NCI-H446 treated with DMSO at 0.1 percent for 48 hours (cell line): ENCODE data around the gene PLCB2.

Experiments
- DNase-seq: peaks from one replicate; lab custom pipeline; 2025; lab: John Stamatoyannopoulos, UW

The PLCB2 gene

DNA sequence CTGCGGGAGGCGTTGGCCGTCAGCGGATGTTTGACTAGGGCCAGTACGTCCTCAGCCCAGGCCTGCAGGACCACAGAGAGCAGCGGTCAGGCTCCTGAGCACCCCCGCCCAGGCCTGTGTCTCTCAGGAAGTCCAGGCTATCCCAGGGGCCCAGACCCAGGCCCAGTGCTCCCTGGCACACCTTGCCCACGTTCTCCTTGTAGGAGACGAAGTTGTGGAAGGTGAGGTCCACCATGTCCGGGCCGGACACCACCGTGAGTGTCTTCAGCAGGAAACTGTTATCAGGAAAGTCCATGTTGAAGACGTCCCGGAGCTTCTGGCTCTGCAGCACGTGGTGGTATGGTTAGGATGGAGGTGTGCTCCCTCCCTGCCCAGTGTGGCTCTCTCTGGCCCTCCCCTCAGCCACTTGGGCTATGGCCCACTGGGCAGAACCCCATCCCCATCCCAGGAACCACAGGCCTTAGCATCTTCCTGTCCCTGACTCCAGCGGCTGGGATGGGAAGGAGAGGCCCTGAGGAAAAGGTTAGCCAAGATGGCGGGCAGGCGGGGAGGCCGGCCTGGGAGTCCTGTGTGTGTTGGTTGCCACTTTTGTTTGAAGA is 5.3 kb downstream of the PLCB2 start:
- DNase-seq, result no peak

DNA sequence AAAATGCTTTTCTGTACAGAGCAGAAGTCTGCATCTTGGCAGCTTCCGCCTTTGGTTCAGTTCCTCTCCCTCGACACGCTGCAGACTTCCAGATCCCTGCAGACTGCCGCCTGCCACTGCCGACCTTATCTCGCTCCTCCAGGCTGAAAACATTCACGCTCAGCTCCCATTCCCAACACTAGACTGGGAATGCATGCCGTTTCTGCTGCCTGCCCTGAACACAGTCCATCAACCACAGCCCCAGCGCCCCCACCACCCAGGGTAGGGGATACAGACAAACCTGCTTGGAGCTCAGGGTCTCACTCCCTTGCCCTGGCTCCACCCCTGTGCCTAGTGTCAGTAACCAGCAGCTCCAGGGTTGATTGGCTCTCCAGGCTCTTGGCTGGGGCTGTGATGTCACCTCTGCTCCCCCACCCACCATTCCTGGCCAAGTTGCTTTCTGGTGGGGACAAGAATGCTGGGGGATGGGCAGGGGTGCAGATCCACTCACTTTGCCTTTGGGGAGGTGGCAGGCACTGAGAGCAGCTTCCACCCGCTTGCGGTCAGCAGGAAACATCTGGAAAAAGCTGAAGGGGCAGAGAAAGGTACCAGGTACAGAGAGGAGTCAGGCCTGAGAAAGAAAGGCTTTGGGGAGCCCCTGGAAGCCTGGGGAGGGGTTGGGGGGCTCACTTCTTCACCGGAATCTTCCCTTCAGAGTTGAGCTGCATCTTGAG is 6.1 kb downstream of the PLCB2 start:
- DNase-seq, result no peak

DNA sequence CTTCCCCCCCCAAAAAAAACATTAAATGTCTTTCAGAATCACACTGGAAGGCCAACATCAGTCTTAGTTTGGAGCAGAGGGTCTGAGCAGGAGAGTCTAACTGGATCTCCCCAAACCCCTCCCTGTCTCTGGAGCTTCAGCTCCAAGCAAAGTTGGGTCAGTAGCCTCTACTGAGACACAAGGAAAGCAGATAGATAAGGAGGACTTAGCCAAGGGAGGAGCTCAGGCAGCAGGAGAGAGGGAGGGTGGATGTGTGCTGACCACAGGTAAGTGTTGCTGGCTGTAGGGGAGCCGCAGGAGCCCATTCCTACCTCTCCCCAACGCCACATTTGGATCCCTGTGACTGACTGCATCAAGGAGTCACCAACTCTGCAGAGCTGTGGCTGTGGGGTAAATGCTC is 7.0 kb downstream of the PLCB2 start:
- DNase-seq, result no peak

DNA sequence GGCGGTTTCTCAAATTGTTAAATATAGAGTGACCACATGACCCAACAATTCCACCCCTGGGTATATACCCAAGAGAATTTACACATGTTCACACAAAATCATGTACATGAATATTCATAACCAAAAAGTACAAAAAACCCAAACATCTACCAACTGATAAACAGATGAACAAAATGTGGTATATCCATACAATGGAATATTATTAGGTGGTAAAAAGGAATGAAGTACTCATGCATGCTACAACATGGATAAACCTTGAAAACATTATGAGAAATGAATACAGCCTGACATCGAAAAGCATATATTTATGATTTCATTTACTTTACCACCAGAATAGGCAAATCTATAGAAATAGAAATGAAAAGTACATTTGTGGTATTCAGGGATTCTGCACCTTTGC is 7.4 kb downstream of the PLCB2 start:
- no peak for DNase-seq

DNA sequence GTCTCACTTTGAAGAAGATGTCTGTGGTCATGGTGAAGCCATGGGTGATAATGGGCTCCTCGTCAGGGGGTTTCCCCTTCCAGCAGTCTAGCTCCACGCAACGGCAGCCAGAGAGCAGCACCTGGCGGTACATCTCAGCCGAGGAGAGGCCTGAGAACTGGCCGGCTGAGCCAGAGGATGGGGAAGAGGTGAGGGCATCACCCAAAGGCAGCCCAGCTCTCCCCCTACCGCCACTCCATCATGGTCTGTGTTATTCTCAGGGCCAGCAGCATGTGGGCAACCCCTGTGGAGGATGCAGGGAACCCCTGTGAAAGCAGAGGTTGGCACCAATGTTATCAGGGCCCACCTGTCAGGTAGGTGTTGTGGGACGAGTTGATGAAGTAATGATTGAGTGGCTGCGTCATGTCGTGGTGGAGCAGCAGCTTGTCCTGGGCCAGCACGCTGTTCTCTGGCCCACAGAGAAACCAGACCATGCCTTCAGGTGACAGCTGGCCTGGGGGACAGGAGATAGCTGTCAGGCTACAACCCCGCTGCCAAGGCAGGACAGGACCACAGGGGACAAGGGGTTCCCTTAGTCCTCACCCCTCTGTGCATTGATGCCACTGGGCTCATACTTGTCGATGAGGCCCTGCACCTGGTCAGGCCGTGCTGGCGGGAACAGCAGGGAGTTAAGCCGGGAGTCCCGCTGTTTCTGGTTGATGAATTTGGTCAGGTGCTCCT is 9.4 kb downstream of the PLCB2 start:
- no peak for DNase-seq

DNA sequence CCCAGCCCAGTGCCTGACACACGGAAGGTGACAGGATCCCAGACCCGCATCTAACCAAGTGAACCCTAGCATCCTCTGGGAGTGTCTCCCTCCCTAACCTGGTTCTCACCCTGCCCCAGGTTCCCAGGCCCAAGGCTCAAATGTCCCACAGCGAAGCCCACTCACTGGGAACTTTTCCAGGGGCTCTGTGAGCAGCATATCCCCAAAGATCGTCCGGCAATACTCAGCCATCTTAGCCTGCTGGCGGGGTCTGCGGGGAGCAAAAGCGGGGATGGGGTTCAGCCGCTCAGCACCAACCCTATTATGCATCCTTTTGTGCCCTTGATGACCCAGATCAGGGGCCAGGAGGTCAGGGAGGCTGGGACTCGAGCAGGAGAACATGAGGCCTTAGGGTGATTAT is 10.4 kb downstream of the PLCB2 start:
- no peak for DNase-seq

DNA sequence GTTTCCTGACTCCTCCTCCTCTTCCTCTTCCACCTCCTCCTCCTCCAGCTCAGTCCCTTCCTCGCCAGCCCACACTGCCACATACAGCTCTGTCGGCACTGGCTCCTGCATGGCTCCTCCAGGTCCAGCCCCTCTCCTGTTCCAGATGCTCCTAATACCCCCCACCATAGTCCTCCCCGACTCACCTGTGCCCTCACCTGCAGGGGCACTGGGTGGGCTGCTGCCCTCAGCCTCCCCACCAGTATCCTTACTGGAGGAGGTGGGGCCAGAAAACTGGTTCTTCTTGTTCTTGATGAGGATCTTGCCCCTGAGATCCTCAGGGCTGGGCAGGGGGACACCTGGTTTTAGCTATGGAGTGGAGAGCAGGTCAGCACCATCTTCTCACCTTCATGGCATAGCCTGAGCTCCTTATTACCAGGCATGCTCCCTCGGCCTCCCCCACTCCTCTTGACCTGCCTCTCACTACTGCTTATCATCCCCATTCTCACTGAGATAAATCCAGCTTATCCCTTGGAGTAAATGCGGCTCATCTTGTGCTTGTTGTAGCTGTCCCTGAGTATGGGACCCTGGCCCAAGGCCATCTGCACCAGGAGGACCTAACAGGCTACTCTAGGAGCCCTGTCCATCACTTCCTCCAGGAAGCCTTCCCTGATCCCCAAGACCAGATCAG is 11.0 kb downstream of the PLCB2 start:
- no peak for DNase-seq

DNA sequence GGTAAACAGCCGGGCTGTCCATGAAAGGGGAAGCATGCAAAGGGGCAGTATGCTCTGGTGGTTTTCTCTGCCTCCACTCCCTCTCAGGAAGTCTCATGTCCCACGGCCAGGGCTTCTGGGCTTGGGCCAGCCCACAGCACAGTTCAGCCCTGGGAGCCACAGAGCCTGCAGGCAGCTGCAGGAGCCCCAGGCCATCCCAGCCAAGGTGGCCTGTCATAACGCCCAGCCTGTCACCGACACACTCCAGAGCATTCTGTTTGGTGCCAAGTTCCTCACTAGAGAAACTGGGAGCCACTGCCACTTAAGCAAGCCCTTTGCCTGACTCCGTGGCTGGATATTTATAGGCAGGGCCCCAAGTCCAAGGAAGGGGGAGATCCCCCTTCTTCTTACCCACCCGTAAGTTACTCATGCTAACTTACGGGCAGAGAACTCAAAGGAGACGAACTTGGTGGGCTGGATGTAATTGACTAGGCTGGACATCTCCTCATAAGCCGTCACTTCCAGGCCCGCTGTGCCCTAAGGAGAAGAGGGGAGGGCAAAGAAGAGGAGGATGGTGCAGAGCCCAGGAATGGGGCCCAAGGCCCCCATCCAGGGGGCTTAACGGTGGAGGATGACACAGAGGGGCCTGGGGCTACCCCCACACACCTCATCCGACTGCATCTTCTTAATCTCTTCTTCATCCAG is 11.7 kb downstream of the PLCB2 start:
- DNase-seq, result no peak

DNA sequence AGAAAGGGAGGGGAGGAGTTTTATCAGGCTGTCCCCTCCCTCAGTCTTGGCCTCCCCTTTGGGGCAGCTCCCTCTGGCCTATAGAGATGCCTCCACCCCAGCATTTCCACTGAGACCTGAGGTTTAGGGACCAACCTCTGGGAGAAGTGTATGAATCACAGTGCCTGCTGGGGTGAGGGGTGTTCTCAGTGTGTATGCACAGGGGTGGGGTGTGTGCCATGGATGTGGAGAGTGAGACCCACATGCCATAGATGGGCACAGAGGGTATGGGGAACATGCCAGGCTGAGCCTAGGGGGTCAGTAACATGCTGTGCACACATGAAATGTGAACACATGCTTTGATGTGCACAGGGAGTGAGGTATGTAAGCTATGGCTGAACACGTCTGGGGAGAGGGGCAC is 12.4 kb downstream of the PLCB2 start:
- DNase-seq, result no peak

DNA sequence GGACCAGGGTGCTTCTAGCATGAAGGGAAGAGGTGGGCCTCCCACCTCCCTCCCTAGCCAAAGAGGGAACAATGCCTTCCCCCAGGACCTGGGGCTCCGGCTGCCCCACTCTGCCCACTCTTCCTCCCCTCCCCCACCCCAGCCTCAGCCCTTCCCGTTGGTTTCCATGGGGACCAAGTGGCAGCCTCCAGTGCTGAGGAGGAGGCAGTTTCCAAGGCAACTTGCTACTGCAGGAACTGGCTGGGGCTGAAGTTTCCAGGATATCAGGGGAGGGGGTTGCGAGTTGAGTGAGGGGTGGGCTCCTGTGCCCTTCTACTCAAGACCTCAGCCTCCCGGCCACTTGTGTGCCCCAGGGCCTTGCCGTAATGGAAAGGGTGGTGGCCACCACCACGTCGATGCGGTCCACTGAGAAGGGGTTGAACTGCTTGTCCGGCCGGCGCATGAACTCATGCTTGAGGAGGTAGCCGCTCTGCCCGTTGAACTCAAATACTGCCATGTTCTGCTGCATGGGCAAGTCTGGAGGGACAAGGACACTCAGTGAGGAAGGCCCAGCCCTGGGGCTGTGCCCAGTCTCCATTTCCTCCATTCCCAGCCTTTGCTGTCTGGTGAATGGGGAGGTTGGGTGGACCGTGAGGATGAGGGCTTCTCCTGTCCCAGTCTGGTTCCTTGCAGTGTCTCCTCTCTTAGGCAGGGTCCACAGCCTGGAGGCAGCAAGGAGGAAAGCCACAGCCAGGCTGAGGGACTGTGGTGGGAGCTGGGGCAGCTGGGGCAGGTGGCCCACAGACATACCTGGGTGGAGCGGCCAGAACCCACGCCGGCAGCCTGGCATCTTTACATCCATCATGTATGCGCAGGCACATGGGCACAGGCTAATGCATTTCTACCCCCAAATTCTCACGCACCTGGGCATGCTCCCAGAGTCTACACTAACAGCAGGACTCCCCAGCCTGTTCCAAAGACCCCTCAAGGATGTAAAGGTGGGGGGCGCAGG is 13.5 kb downstream of the PLCB2 start:
- no peak for DNase-seq

DNA sequence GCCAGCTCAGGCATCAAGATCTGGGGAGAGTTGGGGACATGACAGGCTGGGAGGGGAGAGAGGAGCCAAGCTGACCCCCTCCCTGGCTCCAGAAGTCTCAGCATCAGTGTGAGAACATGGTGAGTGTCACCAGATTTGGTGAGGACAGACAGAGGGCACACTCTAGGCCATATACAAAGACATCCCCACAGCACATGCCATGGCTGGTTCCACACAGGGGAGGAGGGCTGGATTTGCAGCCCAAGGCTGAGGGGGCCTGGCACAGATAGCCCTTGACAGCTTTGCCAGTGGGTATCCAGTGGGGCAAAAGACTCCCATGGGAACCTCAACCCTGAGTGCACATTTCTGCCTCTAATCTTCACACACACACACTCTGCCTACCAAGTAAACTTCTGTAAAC is 14.7 kb downstream of the PLCB2 start:
- DNase-seq, result no peak

DNA sequence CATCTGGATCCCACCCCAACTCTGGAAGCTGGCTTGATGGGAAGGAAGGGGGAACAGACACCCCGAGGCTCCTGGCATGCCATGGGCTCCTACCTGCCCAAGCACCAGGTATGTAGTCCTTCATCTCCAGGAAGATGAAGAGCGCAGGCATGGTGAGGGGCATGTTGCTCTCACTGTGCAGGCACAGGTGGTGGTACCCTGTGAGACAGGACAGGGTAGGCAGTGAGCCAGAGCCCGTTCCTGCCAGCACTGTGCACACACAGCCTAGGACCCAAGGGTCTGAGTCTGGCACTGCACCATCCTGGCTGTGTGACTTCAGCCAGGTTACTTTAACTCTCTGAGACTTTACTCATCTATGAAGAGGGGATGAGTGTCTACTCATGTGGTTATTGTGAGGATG is 15.5 kb downstream of the PLCB2 start:
- DNase-seq, result no peak

DNA sequence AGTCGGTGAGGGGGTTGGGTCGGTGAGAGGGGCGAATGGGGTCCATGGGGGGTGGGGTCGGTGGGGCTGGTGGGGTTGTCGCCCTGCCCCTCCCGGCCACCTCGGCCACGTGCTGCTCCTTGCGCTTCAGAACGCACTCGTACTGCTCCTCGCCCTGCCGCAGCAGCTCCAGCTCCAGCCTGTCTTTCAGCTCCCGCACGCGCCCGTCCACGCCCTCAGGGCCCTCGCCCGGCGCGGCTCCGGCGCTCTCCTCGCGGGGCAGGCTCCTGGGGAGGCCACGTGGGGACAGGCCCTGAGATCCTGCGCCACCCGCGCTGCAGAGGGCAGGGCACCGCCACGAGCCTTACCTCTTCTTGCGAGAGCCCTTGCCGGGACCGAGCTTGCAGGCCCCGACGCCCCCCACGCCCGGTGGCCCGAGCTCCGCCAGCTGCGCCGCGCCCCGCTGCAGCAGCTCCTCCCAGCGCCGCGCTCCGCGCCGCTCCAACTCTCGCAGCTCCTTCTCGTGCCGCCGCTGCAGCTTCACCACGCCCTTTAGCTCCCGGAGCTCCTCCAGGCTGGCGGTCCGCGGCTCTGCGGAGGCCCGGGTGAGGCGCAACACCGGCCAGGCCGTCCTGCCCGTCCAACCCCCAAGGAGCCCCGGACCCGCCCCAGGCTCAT is 16.7 kb downstream of the PLCB2 start:
- no peak for DNase-seq

DNA sequence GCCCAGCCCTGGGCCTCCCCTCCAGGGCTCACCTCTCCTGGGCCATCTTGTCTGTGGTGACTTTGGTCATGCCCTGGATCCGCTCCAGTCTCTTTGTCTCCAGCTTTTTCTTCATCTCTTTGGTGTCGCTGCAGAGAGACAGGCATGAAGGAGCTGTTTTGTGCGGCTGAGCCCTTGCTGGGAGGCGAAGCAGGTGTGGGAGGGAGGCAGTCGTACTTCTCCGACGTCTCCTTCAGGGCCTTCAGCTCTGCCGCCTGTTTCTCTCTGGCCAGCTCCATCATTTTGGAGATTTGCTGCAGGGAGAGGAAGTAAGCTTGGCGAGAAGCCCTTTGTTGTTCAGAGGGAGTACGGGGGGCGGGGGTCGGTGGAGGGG is 17.2 kb downstream of the PLCB2 start:
- DNase-seq, result no peak

DNA sequence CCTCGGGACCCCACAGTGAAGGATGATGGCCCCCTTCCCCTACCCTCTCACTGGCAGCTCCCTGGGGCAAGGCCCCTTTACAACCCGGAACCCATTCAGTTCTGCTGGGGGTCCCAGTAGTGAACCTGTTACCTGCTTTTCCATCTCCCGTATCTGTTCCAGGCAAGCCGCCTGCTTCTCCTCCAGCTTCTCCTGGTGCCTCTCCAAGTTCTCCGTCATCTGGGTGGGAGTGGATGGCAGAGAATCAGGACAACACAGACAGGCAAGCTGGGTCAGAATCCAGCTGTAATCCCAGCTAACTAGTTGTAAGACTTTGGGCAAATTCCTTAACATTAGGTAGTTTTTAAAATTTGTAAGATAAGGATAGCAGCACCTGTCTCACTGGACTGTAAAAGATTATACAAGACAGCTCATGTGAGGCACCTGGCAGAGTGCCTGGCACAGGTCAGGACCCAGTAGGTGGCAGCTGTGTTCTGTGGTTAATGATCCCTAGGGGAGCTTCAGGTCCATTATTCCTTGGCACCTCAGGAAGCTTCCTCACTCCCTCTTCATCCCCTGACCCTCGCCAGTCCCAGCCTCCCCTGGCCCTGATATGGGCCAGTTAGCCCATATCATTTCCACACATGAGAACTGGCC is 18.5 kb downstream of the PLCB2 start:
- DNase-seq, result no peak

DNA sequence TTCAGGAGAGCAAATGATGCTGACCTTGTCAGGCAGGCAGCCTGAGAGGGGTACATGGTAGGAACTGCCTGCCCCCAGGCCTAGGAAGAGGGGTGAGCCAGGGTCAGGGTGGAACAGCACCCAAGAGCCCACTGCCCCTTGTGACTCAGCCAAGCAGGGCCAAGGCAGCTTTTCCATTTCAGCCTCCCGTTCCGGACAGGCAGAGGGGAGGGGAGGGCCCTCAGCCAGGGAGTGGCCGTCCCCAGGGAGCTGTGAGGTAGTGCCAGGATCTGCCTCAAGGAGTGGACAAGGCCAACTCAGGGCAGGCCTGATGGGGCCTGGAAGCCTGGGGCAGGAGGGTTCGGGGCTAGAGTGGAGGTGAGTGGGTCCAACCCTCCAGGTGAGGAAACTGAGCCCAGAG is 19.8 kb downstream of the PLCB2 start:
- no peak for DNase-seq

DNA sequence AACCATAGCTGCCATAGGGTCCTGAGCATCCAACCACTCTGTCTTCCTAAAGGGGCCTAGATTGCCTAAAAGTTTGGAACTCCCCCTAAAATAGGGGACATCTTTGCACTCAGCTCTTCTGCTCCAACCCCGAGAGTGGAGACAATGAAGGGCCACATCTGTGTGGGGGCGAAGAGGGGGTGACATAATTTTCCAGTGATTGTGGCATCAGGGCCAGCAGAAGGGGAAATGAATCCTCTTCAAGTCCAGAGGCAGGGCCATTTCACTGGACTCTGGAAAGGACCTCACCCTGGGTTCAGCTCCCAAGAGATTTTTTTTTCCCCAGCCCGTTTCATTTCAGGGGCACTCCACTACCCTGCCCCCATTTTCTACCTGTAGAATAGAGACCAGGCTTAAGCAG is 20.2 kb downstream of the PLCB2 start:
- DNase-seq, result no peak

DNA sequence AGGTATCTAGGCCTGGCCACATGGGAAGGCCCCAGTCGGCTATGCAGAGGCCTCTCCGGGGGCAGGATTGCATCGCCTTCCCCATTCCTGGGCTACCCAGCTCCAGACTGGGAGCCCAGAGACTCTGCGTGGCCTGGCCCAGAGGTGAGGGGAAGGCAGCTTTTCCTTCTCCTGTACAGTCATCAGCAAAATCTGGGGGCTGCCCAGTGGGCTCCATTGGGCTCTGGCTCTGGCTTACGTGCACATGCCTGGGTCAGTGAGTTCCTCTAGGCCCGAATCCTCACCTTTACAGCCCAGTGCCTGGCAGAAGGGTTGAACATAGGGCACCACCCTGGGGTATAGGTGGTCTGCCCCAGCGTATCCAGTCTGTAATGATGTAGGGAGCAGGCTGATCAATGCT is 20.9 kb downstream of the PLCB2 start:
- DNase-seq, result no peak

DNA sequence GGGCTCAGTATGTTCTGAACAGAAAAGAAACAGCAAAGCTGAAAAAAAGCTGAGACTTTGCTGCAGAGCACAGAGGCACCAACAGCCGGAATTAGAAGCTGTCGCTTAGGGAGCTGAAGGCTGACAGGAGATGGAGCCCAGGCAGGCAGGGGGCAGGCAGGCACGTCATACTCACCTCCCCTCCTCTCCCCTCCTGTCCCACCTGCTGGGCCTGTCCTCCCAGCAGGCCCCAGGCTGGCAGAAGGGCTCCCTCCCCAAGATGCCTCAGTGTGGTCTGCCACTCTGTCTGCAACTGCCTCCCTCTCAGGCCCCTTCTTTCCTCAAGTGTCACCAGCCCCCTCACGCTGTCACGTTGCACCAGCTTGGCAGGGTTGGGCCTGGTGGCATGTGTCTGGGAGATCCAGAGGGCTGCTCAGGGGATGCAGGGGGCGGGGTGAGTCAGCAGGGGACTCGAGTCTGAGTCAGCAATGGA is 21.6 kb downstream of the PLCB2 start:
- DNase-seq, result no peak

DNA sequence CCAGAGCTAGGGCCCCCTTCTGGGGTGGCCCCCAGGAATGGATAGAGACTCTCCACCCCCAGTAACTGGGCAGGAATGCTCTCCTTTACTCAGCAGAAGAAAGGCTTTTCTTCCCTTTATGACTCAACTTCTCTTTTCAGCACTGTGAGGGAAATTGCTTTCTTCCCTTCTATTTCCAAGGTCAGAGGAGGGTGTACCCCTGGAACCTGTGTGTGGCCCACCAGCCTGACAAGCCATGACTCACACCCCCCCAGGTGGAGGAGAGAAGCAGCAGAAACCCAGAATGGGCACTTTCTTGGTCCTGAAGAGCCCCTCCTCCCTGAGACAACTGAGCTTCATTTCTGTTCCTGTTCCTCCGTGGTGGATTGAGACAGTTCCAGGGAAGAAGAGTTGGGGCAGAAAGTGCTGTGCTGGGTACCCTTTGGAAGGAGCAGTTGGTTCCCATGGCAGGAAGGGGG is 22.2 kb downstream of the PLCB2 start:
- DNase-seq, result no peak
